Upper lobe of right lung (tissue), 1 donor: ENCODE results near the gene ALCAM. TPM values are rescaled to one million over a fixed set of nuclear protein-coding genes. Genes with fewer than 3 reads are reported as not detected.

ENCODE experiments used
- ATAC-seq: fragments of 200-7000 bp; cut with Tn5 transposase; one replicate; pipeline ENCODE4 v1.9.1; 2020; ENCODE audit warnings: mild to moderate bottlenecking, moderate library complexity
- DNase-seq: peaks from one replicate; pipeline ENCODE4 v3.0.0-alpha.2; 2020
- H3K27ac ChIP-seq: fragments of 200-600 bp; one replicate; pipeline ENCODE4 v1.8.0; 2022
- H3K27me3 ChIP-seq: fragments of 200-600 bp; one replicate; pipeline ENCODE4 v1.8.0; 2022; ENCODE audit warnings: mild to moderate bottlenecking
- H3K36me3 ChIP-seq: fragments of 200-600 bp; one replicate; pipeline ENCODE4 v1.8.0; 2022
- H3K4me1 ChIP-seq: fragments of 200-600 bp; one replicate; pipeline ENCODE4 v1.8.0; 2022
- H3K4me3 ChIP-seq: fragments of 200-600 bp; one replicate; pipeline ENCODE4 v1.8.0; 2022; ENCODE audit warnings: mild to moderate bottlenecking
- H3K9me3 ChIP-seq: fragments of 200-600 bp; one replicate; pipeline ENCODE4 v1.8.0; 2022
- CTCF ChIP-seq: fragments of 200-600 bp; IDR thresholded peaks from one replicate; pipeline ENCODE4 v1.8.0; 2022; ENCODE audit warnings: antibody characterized with exemption
- intact Hi-C: fragments of 100-400 bp; cut with DNase I; formaldehyde crosslinking; loops from one replicate; pipeline ENCODE4 v1.11.0; 2022
- total RNA-seq: library from RNA; stranded (reverse); fragmentation: NEBNext Ultra II Directional; extraction: Animal tissue kit (Norgen Biotek cat#: 25700); gene quantifications from one replicate; pipeline ENCODE4 v1.2.1, GENCODE V29; 2021
- donor health status: DM: no; HTN: yes; CAD: no; lungs with severe emphysema.

Gene ALCAM
- total RNA-seq, 1 donor from 2014 or later = 202 TPM

- no peak for DNase-seq
- Histone ChIP-seq H3K27ac (no peak overlapping the region), H3K9me3 (no peaks in the 10 kb centered on the region), H3K4me3 (no peak overlapping the region), H3K27me3 (no peaks in the 10 kb centered on the region), H3K36me3 (no peaks in the 10 kb centered on the region), H3K4me1 (no peaks in the 10 kb centered on the region)
- intact Hi-C loops = no loop called here
- TF ChIP-seq CTCF = no peak
- no peak for ATAC-seq
Measured at GRCh38 chr3:105343991-105344390, 22.7 kb upstream of the ALCAM start.

DNA sequence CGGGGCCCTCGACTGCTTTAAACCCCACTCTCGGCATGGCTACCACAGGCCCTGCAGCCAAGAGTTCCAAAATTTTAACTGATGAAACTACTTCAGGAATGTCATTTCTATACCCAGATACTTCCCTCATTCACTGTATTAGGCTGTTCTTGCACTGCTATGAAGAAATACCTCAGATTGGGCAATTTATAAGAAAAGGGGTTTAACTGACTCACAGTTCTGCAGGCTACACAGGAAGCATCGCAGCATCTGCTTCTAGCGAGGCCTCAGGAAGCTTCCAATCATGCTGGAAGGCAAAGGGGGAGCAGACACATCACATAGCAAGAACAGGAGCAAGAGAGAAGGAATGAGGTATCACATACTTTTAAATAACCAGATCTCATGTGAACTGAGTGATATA, 21.6 kb upstream of the ALCAM start:
- DNase-seq = no peak
- Histone ChIP-seq H3K4me1 (no peaks in the 10 kb centered on the region), H3K27me3 (no peaks in the 10 kb centered on the region), H3K27ac (no peak overlapping the region), H3K36me3 (no peaks in the 10 kb centered on the region), H3K4me3 (no peak overlapping the region), H3K9me3 (no peaks in the 10 kb centered on the region)
- TF ChIP-seq CTCF = no peak
- intact Hi-C loops = no loop called here
- ATAC-seq = peak; percentile 48

GRCh38 chr3:105347625-105348302, 18.9 kb upstream of the ALCAM start:
- no peak overlapping the region for H3K27ac ChIP-seq
- no peaks in the 10 kb centered on the region for H3K4me1 ChIP-seq
- no peaks in the 10 kb centered on the region for H3K36me3 ChIP-seq
- no peak for ATAC-seq
- no peak overlapping the region for H3K4me3 ChIP-seq
- intact Hi-C loops = no loop called here
- H3K27me3 ChIP-seq = no peaks in the 10 kb centered on the region
- no peak for DNase-seq
- H3K9me3 ChIP-seq = no peaks in the 10 kb centered on the region
- TF ChIP-seq CTCF = no peak

GRCh38 chr3:105348307-105348706, 18.4 kb upstream of the ALCAM start:
- Histone ChIP-seq H3K4me3 (no peak overlapping the region), H3K9me3 (no peaks in the 10 kb centered on the region), H3K27me3 (peaks cover 4% of the 10 kb centered on the region), H3K36me3 (no peaks in the 10 kb centered on the region), H3K4me1 (no peaks in the 10 kb centered on the region), H3K27ac (no peak overlapping the region)
- DNase-seq (no peak), ATAC-seq (peak; percentile 36)
- intact Hi-C loops = no loop called here
- no peak for TF ChIP-seq CTCF

DNA sequence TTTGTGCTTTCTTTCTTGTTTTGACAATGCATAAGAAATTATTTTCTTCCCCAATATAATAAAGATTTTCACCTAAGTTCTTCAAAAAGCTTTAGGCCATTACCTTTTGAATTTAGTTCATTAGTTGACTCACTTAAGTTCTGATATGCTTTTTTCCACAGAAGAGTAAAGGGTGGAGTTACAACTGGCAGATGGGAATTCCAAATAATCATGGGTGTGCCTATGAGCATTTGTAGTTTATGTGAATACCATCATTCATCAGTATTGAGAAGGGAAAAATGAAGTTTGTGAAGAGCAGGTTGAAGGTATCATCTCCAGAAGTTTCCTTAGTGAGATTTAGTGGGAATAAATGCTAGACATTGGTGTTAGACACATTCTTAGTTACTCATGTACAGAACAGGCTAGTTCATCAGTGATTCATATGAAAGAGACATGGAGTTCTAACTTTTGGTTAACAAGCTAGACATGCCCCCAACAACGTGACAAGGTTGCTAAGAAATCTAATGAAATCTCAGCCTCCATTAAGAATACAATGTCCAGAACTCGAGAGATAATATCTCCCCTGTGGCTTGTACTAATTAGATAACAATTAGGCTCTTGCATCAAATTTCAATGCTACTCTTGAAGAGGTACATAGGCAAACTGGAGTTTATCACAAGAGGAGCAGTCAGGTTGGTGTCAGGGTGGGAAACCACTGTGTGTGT, 16.9 kb upstream of the ALCAM start:
- intact Hi-C loops = no loop called here
- no peak for TF ChIP-seq CTCF

More for the DNA sequence above, 16.9 kb upstream of the ALCAM start:
- Histone ChIP-seq H3K4me3 (no peak overlapping the region), H3K27me3 (peaks cover 7% of the 10 kb centered on the region), H3K27ac (no peak overlapping the region), H3K4me1 (no peaks in the 10 kb centered on the region), H3K9me3 (no peaks in the 10 kb centered on the region), H3K36me3 (no peaks in the 10 kb centered on the region)
- no peak for DNase-seq
- no peak for ATAC-seq
